GOT3 (cell line): ENCODE results near the gene IFT43.

Source experiments
- DNase-seq: peaks from one replicate; lab custom pipeline; 2025; ENCODE audit warnings: mixed read lengths; lab: John Stamatoyannopoulos, UW

The IFT43 gene

DNA sequence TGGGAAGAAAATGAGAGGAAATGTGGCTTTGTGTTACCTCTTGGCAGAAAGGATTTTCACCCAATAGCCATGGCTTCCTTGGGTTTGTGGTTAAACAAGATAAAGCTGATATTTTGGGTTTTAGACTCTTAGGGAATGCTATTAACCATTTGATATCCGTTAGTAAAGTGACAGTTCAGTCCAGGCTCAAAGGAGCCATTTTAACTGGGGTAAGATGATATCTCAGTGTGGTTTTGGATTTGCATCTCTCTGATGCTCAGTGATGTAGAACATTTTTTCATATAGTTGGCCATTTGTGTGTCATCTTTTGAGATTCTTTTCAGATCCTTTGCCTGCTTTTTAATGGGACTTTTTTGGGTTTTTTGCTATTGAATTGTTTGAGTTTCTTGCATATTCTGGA is 30.1 kb downstream of the IFT43 start:
- DNase-seq: no peak

- DNase-seq: no peak
These were observed 34.1 kb downstream of the IFT43 start for GRCh38 chr14:76019676-76020075.

GRCh38 chr14:76022991-76023390 is 37.4 kb downstream of the IFT43 start:
- no peak for DNase-seq

DNA sequence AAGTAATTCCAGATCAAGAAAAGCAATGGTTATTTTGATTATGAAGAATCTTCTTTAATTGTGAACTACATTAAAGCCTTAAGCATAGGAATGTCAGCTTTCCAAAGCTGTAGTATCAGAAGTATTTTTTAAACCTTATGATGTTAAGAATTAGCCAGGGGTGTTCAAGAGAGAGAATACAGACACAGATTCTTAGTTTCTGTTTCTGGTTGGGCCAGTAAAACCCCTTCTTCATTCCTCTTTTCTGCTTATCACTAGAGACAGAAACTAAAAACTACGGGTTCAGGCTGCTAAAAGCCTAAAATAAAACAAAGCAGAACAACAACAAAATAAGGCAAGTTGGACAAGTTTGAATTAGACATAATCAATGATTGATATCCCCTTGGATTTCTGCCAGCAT is 38.2 kb downstream of the IFT43 start:
- no peak for DNase-seq

DNA sequence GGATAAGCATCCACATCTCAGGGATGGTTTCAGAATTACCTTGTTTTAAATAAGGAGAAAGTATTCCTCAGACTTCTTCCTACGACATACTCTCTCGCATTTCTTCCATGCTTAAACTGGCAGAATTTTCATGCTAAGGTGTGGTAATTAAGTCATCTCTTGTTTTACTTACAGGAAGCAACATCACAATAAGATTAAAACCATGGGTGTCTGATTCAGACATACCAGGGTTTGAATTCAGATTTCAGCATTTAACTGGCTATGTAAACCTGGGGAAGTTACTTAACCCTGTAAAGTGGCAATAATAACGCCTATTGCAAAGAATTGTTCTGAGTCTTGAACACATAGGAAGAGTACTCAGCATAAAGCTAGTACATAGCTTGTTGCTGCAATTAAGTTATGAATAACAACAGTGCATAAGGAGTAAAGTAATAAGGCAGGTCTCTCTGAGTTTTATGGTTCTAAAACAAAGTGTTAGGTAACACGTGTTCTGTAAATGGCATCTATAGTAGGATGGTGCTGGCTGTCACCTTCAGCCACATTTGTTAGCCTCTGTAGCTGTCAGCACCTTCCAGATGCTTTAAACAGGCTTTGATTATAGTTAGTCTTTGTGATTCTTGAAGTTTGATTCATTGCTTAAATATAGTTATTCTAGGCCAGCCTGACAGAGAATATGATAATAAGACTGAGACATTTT is 38.8 kb downstream of the IFT43 start:
- DNase-seq: no peak

- no peak for DNase-seq
These were observed 49.0 kb downstream of the IFT43 start for GRCh38 chr14:76034566-76034965.

DNA sequence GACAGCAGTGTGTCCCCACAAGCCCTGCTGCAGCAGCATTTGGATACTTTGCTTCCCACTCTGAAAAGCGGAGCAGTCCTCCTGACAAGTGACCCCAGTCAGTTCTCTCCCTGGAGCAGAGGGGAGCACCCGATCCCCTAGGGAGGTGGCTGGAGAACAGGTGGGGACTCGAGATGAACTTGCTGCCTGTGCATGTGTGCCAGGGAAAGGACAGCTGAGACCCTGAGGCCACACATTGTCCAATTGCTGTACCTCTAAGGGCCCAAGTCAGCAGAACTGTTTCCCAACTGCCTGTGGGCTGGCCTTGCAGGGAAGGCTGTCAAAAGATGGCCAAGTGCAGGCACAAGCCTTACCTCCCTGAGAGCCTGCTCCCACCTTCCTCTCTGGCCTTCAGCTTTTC is 55.1 kb downstream of the IFT43 start:
- no peak for DNase-seq

DNA sequence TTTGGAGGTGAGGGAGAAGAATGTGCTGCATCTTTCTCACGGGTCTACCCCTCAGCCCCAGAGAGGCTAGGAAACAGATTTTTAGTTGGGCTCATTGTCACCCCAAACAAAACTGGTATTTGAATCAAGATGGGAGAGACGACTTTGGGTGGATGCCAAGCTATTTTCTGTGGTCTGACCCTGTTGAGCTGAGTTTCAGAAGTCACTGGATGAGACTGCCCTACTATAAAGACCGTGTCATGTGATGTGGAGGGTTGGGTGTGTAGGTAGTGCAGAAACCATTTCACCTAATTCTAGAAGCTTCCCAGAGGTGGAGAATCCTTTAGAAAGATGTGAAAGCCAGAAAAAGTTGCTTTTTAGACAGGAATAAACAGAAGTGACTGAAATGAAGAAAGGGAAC is 60.2 kb downstream of the IFT43 start:
- DNase-seq: no peak

DNA sequence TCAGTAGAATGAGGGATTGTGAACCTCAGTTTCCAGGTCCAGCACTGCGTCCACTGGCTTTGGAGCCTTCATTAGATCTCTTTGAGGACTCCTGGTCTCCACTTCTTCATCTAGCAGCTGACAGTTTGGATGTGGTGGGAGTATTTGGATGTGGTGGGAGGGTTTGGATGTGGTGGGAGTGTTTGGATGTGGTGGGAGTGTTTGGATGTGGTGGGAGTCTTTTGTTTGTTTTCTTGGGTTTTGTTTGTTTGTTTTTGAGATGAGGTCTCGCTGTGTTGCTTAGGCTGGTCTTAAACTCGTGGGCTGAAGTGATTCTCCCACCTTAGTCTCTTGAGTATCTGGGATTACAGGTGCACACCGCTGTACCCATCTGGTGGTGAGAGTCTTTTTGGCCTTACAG is 64.7 kb downstream of the IFT43 start:
- no peak for DNase-seq

- DNase-seq: no peak
These were observed 65.3 kb downstream of the IFT43 start for GRCh38 chr14:76050797-76051392.

GRCh38 chr14:76051717-76052465 is 66.3 kb downstream of the IFT43 start:
- DNase-seq: no peak

DNA sequence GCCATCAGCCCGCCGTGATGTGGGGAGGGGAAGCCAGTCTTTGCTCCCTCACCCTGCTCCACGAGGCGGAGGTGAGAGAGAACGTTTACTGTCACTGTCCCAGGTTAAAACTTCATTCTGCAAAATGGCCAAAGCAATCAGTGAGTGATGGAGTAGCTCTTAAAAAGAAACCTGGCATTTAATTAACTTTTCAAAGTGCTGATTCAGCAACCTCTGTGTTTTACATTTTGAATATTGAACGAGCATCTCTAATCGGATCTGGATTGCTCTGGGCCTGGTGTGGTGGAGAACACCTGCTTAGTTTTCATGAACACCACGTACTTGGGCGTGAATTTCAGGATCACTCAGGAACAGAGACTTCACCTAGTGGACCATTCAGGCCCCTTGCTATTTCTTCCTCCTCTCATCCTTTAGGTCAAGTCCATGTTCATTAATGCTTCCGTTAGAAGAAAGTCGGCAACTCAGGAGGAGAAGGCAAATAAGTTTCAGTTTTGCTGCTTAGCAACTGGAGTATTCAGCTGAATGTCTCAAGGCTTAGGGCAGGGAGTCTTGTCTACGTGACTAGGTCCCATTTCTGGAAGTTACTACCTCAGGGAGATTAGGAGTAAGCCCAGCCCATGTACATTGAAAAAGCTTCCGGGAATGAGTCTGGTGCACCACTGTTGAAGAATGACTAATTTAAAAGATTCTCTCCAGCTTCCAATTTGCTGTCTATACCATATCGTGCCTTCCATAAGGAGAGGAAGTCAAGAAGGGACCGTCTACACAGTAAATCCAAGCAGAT is 68.2 kb downstream of the IFT43 start:
- DNase-seq: no peak

- no peak for DNase-seq
These were observed 69.8 kb downstream of the IFT43 start for GRCh38 chr14:76055330-76055729.

DNA sequence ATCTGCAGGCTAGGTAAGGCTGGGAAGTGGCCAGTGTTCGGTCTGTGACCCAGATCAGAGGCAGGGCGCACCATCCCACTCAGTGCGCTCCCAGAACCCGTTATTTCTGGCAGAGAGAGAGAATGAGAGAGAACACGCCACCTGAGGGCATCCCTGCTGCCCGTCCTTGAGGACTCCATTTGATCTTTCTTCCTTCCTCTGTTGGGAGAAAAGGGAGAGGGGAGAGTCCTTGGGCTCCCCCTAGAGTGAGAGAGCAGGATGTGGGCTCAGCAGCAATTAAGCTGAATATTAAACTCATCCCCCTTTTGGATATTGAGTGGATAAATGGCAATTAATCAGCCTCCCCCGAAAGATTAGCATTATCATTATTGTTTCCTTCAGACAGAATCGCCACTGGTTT is 70.6 kb downstream of the IFT43 start:
- DNase-seq: no peak

GRCh38 chr14:76057914-76058313 is 72.4 kb downstream of the IFT43 start:
- no peak for DNase-seq

- DNase-seq: no peak
These were observed 77.8 kb downstream of the IFT43 start for GRCh38 chr14:76063327-76063726.

DNA sequence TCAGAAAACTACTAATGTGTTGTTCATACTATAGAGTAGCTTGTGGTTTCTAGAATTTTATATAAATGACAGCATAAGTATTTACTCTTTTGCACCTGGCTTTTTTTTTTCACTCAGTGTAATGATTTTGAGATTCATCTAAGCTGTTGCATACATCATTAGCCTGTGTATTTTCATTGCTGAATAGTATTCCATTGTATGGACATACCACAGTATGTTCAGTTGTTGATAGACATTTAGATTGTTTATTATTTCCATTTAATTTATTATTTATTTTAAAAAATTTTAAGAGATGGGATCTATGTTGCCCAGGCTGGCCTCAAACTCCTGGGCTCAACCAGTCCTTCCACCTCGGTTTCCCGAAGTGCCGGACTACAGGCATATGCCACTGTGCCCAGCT is 80.0 kb downstream of the IFT43 start:
- DNase-seq: no peak

DNA sequence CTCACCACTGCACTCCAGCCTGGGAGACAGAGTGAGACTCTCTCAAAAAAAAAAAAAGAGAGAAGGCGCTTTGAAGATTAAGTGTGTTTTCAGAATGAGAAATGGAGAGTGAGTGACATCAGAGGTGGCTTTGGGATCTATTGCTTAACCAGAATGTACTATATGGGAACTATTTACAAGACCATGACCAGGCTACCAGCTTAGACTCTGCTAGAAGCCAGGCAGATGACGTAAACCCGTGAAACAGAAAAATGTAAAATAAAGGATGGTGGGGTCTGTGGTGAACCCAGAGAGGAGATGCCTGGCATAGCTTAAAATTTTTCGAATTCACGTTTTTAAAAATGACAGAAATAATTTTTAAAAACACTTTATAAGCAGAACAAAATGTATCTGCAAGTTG is 82.0 kb downstream of the IFT43 start:
- DNase-seq: no peak

DNA sequence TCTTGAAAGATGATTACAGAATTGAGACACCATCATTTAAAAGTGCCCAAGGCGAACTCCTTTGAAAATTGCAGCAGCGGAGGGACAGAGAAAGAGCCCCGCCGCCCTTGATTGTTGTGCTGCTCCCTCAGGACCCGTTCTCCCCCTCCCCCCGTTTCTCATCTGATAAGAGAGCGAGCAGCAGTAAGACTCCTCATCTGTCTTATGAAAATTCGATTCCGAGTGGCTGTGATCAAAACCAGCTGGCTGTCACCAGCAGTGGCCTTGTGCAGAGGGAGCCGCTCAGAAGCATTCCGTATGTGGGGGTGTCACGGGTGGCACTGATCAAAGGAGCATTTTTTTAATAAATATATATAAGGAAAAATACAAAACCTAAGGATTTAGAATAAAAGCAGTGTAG is 88.2 kb downstream of the IFT43 start:
- no peak for DNase-seq

DNA sequence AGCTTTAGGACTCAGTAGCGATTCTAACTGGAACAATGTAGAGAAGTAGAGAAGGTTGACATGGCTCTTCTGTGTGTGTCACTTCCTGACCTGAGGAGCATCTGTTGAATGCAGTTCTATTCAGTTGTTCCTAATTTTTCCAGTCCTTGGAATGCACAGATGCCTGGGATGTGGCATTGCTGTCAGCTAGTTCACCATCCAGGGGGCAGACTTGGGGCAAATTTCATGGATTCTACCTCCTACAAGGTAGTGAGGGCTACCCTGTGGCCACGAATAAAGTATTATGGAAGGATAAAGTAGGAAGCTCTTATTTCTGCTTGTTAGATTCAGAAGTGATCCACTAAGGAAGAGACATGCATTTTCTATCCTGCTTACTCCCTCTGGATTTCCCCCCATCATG is 91.8 kb downstream of the IFT43 start:
- DNase-seq: no peak

GRCh38 chr14:76078501-76078900 is 92.9 kb downstream of the IFT43 start:
- DNase-seq: no peak

- DNase-seq: no peak
These were observed 94.5 kb downstream of the IFT43 start for GRCh38 chr14:76080025-76080424.

DNA sequence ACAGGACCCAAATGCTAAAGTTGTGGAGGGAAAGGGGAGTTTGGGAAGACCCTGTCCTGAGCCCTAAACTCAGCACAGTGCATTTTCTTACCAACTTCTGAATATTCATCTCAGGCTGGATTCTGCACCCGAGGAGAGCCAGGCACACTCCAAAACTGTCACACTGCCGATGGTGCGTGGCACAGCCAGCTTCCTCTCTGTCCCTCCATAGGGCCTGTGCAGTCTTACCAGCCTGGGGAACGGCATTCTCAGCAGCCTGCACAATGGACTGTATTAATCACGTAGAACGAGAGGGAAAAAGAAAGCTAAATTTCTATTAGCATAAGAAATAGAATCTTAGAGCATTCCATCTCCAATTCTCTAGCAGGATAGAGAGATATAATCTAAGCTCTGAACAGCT is 94.9 kb downstream of the IFT43 start:
- DNase-seq: no peak
